Fibroblast of pulmonary artery (primary cell): ENCODE results near the gene EFCC1.

Experiments used
- DNase-seq: peaks from one replicate; pipeline ENCODE4 v3.0.0-alpha.2; 2010; ENCODE audit warnings: low read depth
- H3K4me3 ChIP-seq: replicated peaks from 2 replicates; pipeline ENCODE4 v1.5.1; 2011; ENCODE audit warnings: low read depth, mild to moderate bottlenecking, control low read depth, low read length, moderate library complexity
- TF ChIP-seq, protein P1 (sequence below): IDR thresholded peaks from 2 replicates; pipeline ENCODE4 v1.5.1; 2011; ENCODE audit warnings: mild to moderate bottlenecking, control low read depth, low read length, inconsistent platforms; ENCODE audit errors: missing control alignments

Gene EFCC1

DNA sequence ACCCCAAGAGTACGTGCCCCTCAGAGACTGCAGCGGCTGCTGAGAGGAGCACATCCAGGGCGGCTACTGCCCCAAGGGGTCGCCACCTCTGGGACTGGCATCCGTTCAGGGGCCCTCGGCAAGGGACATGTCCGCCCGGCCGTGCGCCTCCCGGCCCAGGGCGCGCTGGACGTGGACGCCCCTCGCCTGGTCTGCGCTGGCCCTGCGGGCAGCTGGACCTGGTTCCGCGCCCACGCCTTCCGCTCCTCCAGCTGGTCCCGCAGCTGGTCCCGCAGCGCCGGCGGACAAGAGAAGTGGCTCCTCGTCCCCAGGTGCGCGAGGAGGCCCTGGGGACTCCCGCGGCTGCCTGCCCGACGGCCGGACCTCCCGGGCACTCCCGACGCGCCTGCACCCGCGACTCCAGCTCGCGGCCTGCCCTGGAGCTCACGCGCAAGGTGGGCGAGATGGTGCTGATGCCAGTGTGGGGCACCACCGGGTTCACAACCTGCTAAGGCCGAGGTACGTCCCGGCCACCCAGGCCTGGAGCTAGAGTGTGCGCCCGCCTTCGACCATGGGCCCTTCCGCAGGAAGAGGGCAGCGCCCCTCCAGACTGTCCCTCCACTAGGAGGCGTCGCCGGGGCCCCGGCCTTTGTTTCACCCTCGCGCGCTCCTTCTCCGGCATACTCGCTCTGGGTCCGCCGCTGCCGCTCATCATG, 45.1 kb downstream of the EFCC1 start:
- H3K4me3 ChIP-seq, result no peak overlapping the region
- TF ChIP-seq, protein P1, sequence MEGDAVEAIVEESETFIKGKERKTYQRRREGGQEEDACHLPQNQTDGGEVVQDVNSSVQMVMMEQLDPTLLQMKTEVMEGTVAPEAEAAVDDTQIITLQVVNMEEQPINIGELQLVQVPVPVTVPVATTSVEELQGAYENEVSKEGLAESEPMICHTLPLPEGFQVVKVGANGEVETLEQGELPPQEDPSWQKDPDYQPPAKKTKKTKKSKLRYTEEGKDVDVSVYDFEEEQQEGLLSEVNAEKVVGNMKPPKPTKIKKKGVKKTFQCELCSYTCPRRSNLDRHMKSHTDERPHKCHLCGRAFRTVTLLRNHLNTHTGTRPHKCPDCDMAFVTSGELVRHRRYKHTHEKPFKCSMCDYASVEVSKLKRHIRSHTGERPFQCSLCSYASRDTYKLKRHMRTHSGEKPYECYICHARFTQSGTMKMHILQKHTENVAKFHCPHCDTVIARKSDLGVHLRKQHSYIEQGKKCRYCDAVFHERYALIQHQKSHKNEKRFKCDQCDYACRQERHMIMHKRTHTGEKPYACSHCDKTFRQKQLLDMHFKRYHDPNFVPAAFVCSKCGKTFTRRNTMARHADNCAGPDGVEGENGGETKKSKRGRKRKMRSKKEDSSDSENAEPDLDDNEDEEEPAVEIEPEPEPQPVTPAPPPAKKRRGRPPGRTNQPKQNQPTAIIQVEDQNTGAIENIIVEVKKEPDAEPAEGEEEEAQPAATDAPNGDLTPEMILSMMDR, result no peak

GRCh38 chr3:129046732-129047552, 45.8 kb downstream of the EFCC1 start:
- TF ChIP-seq, protein P1, result no peak
- DNase-seq, result no peak
- H3K4me3 ChIP-seq, result no peak overlapping the region

More for the DNA sequence above, 45.1 kb downstream of the EFCC1 start:
- no peak for DNase-seq

DNA sequence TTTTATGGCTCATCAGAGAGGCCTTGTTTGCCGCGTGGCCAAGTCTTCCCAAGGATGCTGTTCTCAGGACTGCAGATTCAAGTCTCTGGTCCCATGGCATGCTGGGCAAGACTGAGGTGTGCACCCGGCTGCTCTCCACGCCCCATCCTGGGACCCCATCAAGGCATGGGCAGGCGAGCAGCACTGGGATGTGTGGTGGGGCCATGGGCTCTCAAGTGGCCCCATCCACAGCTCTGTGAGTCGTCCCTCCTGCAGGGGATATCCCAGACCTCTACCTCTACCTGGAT, 46.4 kb downstream of the EFCC1 start:
- H3K4me3 ChIP-seq, result no peak overlapping the region
- TF ChIP-seq, protein P1, result no peak
- no peak for DNase-seq

GRCh38 chr3:129050556-129051295, 49.6 kb downstream of the EFCC1 start:
- no peak for DNase-seq
- TF ChIP-seq, protein P1, result no peak
- H3K4me3 ChIP-seq, result no peak overlapping the region

DNA sequence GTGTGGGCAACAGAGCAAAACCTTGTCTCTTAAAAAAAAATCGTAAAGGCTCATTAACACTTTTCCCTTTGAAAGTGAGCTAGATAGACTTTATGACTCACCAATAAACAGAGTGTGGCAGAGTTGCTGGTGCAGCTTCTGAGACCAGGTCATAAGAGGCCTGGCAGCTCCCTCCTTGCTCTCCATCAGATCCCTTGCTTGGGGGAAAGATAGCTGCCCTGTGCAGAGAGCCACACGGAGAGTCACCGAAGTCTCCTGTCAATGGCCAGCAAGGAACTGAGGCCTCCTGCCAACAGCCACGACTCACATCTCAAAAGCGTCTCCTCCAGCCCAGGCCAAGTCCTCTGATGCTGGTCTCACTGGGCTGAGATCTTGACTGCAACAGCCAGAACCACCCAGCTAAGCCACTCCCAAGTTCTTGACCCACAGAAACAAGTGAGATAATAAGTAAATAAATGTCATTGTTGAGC, 50.8 kb downstream of the EFCC1 start:
- no peak overlapping the region for H3K4me3 ChIP-seq
- no peak for DNase-seq
- TF ChIP-seq, protein P1, result no peak

DNA sequence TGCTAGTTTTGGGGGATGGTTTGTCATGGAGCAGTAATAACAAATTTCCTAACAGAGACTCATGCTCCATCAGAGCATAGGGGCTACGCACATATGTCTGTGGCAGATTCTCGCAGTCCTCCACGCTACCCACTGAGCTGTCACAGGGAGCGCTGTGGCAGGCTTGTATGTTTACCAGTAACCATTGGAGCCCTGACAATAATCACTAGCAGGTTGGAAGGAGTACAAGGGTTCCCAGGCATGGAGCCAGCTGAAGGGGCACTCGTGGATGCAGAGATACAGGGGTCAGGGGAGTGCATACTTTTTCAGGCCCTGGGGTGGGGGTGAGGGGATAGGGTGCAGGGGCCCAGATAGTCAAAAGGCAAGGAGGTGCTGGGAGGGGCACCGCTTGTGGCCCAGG, 51.6 kb downstream of the EFCC1 start:
- H3K4me3 ChIP-seq, result no peak overlapping the region
- peak; percentile 14 for DNase-seq
- TF ChIP-seq, protein P1, result no peak
